ENCODE measurements around the gene RPS6KA6. TPM values are rescaled to one million over a fixed set of nuclear protein-coding genes. Genes with fewer than 3 reads are reported as not detected.

The RPS6KA6 gene
- total RNA-seq (0.59 and 0.61 TPM in 2 replicates), polyA plus RNA-seq (0.20 and 0.37 TPM in 2 replicates), polyA minus RNA-seq (0.36 and 0.43 TPM in 2 replicates)
- 0.54 TPM for total RNA-seq (2013)

DNA sequence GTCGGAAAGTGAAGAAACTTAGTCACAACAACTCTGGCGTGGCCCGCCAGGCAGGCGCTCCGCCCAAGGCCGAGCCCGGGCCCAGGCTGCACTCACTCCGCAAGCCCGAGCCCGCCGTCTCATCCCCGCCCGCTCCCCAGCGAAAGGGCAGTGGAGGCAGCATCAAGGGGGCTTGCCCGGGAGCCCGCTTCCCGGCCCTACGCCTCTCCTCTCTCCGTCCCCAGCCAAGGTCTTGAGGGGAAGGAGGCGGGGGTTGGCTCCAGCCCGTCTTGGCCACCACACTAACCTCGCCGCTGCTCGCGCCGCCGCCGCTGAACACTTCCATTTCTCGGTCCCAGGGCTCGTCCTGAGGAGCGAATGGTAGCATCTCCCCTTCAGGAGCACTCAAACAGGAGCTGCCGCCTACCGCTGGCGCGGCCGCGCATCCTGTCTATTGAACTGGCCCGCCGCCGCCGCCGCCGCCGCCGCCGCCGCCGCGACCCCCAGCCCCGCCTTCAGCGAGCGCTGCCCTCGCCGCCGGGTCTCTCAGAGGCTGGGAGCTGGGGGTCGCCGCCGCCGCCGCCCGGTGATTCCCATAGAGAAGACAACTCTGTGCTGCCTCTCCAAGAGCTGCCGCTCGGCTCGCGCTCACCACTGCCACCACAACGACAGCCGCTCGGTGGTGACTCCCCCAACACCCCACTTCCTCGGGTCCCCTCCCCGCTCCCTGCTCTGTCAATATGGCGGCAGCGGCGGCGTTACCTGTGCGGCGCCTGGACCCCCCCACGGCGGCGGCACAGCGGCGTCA is at the start of gene RPS6KA6:
RPS6KA6 (minus strand) TSS at position 667 of the 787 bp plus-strand sequence; CDS start at position 367, 300 bp downstream.
- Mint-ChIP-seq H3K4me1 (peaks cover 5% of the 10 kb centered on the region), H3K27ac (peak within 1 kb of the TSS; percentile 71), H3K27me3 (peaks cover 14% of the 10 kb centered on the region), H3K4me3 (peak within 1 kb of the TSS; percentile 74), H3K9me3 (ENCODE audit: insufficient read depth) (no peaks in the 10 kb centered on the region)
- peak within 1 kb of the TSS; percentile 38 for H2AFZ ChIP-seq (ENCODE audit: insufficient read depth, low read depth, low read length, poor library complexity, severe bottlenecking)
- no peaks in the 10 kb centered on the region for H3K4me1 ChIP-seq (ENCODE audit: control insufficient read depth in 2 of 2, insufficient read depth in 2 of 2, low read length in 2 of 2)
- ChIA-PET POLR2A (no interaction called here), CTCF (no interaction called here)
- intact Hi-C loops (cut with micrococcal nuclease), result no loop called here
- H3K27ac ChIP-seq (ENCODE audit: low read length in 2 of 2), result peak within 1 kb of the TSS in 1 of 2 donors; percentile 60
- no peaks in the 10 kb centered on the region for H3K36me3 ChIP-seq (replicated peaks in 1 of 2; ENCODE audit: control extremely low read depth in 1 of 2, control insufficient read depth in 1 of 2, extremely low read depth in 1 of 2, insufficient read depth in 2 of 2, low read length in 1 of 2)
- peak within 1 kb of the TSS; percentile 55 for H3K4me2 ChIP-seq (replicated peaks; ENCODE audit: low read depth, low read length, poor library complexity, severe bottlenecking)
- WGBS (ENCODE audit: insufficient coverage), result 1% methylated on average over 45 of the region's 81 CpGs
- TF ChIP-seq EZH2 (IDR thresholded peaks at IDR 0.05; ENCODE audit: borderline replicate concordance, insufficient read depth, low read depth, low read length, poor library complexity, severe bottlenecking) (no peak), CTCF (IDR thresholded peaks at IDR 0.05) (no peak)
- ATAC-seq (ENCODE audit: low read depth) (peak; percentile 31), DNase-seq (no peak)
- no peaks in the 10 kb centered on the region for H4K20me1 ChIP-seq (ENCODE audit: control insufficient read depth, insufficient read depth, low read length, poor library complexity, severe bottlenecking)
- H3K79me2 ChIP-seq (ENCODE audit: control insufficient read depth, insufficient read depth, low read length), result no peaks in the 10 kb centered on the region
- H3K9ac ChIP-seq (ENCODE audit: low read length), result peak within 1 kb of the TSS; percentile 42
- peaks cover 0 to 3% (median 0%) of the 10 kb centered on the region in 4 experiments for H3K27me3 ChIP-seq (replicated peaks in 1 of 4; ENCODE audit: control extremely low read depth in 1 of 4, control insufficient read depth in 3 of 4, insufficient read depth in 4 of 4, low read length in 3 of 4)
- H3K9me3 ChIP-seq (ENCODE audit: control extremely low read depth in 1 of 3, control insufficient read depth in 2 of 3, insufficient read depth in 1 of 3, low read length in 2 of 3), result no peaks in the 10 kb centered on the region
- peak within 1 kb of the TSS in 4 of 5 experiments; percentile 8 to 47 (median 34) for H3K4me3 ChIP-seq (ENCODE audit: control extremely low read depth in 1 of 5, extremely low read depth in 1 of 5, insufficient read depth in 1 of 5, low read depth in 2 of 5, low read length in 4 of 5)

DNA sequence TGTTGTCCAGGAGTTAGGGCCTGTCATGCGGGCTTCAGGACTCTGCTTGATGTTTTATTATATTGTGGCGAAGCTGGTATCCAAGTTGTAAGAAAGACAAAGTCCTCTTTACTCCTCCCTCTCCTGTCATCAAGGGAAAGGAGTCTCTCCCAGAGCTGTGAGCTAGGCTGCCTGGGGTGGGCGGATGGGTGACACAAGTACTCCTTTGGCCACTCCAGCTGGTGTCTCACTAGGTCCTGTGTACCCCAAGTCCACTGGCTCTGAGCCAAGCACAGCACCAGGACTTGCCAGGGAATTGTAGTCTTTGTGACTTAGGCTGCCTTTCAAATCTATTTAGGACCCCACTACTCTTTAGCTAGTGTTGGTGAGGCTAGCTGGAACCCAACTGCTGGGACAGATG is 36.7 kb upstream of the RPS6KA6 start:
- H3K4me2 ChIP-seq (replicated peaks; ENCODE audit: low read depth, low read length, poor library complexity, severe bottlenecking), result no peak overlapping the region
- TF ChIP-seq CTCF (IDR thresholded peaks at IDR 0.05) (no peak), EZH2 (IDR thresholded peaks at IDR 0.05; ENCODE audit: borderline replicate concordance, insufficient read depth, low read depth, low read length, poor library complexity, severe bottlenecking) (no peak)
- H3K4me1 Mint-ChIP-seq, result no peaks in the 10 kb centered on the region
- no peaks in the 10 kb centered on the region for H3K9me3 ChIP-seq (ENCODE audit: control extremely low read depth in 1 of 3, control insufficient read depth in 2 of 3, insufficient read depth in 1 of 3, low read length in 2 of 3)
- no peak overlapping the region for H3K4me3 ChIP-seq (ENCODE audit: control extremely low read depth in 1 of 5, extremely low read depth in 1 of 5, insufficient read depth in 1 of 5, low read depth in 2 of 5, low read length in 4 of 5)
- H3K9me3 Mint-ChIP-seq (ENCODE audit: insufficient read depth), result no peaks in the 10 kb centered on the region
- H2AFZ ChIP-seq (ENCODE audit: insufficient read depth, low read depth, low read length, poor library complexity, severe bottlenecking), result no peak overlapping the region
- intact Hi-C loops (cut with micrococcal nuclease), result no loop called here
- no peaks in the 10 kb centered on the region for H3K27me3 ChIP-seq (replicated peaks in 1 of 4; ENCODE audit: control extremely low read depth in 1 of 4, control insufficient read depth in 3 of 4, insufficient read depth in 4 of 4, low read length in 3 of 4)
- no peaks in the 10 kb centered on the region for H3K79me2 ChIP-seq (ENCODE audit: control insufficient read depth, insufficient read depth, low read length)
- CTCF ChIA-PET, result no interaction called here
- H3K9ac ChIP-seq (ENCODE audit: low read length), result no peak overlapping the region
- no peaks in the 10 kb centered on the region for H4K20me1 ChIP-seq (ENCODE audit: control insufficient read depth, insufficient read depth, low read length, poor library complexity, severe bottlenecking)
- DNase-seq (no peak), ATAC-seq (ENCODE audit: low read depth) (no peak)
- WGBS (ENCODE audit: insufficient coverage), result 100% methylated on average over 1 of the region's 3 CpGs
- no peaks in the 10 kb centered on the region for H3K27me3 Mint-ChIP-seq
- H3K4me3 Mint-ChIP-seq, result no peak overlapping the region
- no peak overlapping the region for H3K27ac Mint-ChIP-seq
- H3K27ac ChIP-seq (ENCODE audit: low read length in 2 of 2), result no peak overlapping the region
- POLR2A ChIA-PET, result no interaction called here
- H3K36me3 ChIP-seq (replicated peaks in 1 of 2; ENCODE audit: control extremely low read depth in 1 of 2, control insufficient read depth in 1 of 2, extremely low read depth in 1 of 2, insufficient read depth in 2 of 2, low read length in 1 of 2), result no peaks in the 10 kb centered on the region
- H3K4me1 ChIP-seq (ENCODE audit: control insufficient read depth in 2 of 2, insufficient read depth in 2 of 2, low read length in 2 of 2), result no peaks in the 10 kb centered on the region

Data from B cell (primary cell).